ENCODE data around the gene EOLA2. TPM values are rescaled to one million over a fixed set of nuclear protein-coding genes. Genes with fewer than 3 reads are reported as not detected.

Gene EOLA2
- polyA plus RNA-seq, 2 of the 4 experiments (the other 2 are of a cell fraction), result 34.5 to 60.9 TPM

GRCh38 chrX:149962859-149963757 lies 24.8 kb upstream of the EOLA2 start:
- FAIRE-seq (peak; percentile 98), ATAC-seq (peak; percentile 100), DNase-seq (ENCODE audit: low read depth in 1 of 2, low spot score in 1 of 2) (peak; percentile 51 to 69)
- no peaks in the 10 kb centered on the region for H3K9me3 ChIP-seq
- peak overlapping the region in 1 of 2 experiments; percentile 66; a peak in 3 of 6 replicates for H3K27ac ChIP-seq
- WGBS (ENCODE audit: missing lambda C conversion rate), result 33% methylated on average over 8 of the region's 9 CpGs
- H3K4me1 ChIP-seq, result peaks cover 19% of the 10 kb centered on the region; the same call in 2 of the 3 replicates
- no peak for TF ChIP-seq ZFP36 (IDR thresholded peaks at IDR 0.05; ENCODE audit: borderline replicate concordance, partially characterized antibody)
- TF ChIP-seq NPAS2 (CRISPR knock-in tag; IDR thresholded peaks at IDR 0.05; ENCODE audit: borderline replicate concordance), result no peak
- no peak for TF ChIP-seq ZNF302 (CRISPR knock-in tag; IDR thresholded peaks at IDR 0.05)
- TF ChIP-seq CHD2 (IDR thresholded peaks at IDR 0.05; ENCODE audit: low read length, partially characterized antibody), result no peak
- no peak for TF ChIP-seq ELK1 (IDR thresholded peaks at IDR 0.05; ENCODE audit: low read depth, low read length)
- TF ChIP-seq EHF (CRISPR knock-in tag; IDR thresholded peaks at IDR 0.05), result no peak
- no peak for TF ChIP-seq KDM5A (IDR thresholded peaks at IDR 0.05)
- TF ChIP-seq PBX3 (IDR thresholded peaks at IDR 0.05), result no peak
- TF ChIP-seq ZC3H11A (IDR thresholded peaks at IDR 0.05), result no peak
- TF ChIP-seq JUN (IDR thresholded peaks at IDR 0.05), result no peak
- TF ChIP-seq EHMT2 (IDR thresholded peaks at IDR 0.05; ENCODE audit: low read depth), result no peak
- peak; percentile 80 for TF ChIP-seq SMC3 (IDR thresholded peaks at IDR 0.05)
- TF ChIP-seq HOXB13 (CRISPR knock-in tag; IDR thresholded peaks at IDR 0.05; ENCODE audit: low read depth), result no peak
- TF ChIP-seq CHD4 (IDR thresholded peaks at IDR 0.05; ENCODE audit: borderline replicate concordance), result no peak
- no peak for TF ChIP-seq POLR2A (IDR thresholded peaks at IDR 0.05; ENCODE audit: low read length)
- no peak for TF ChIP-seq CBX8 (IDR thresholded peaks at IDR 0.05)
- TF ChIP-seq ZSCAN20 (CRISPR knock-in tag; IDR thresholded peaks at IDR 0.05), result no peak
- TF ChIP-seq POLR2AphosphoS2 (conservative IDR thresholded peaks at IDR 0.05; ENCODE audit: low read length), result no peak
- no peak for TF ChIP-seq E2F6 (IDR thresholded peaks at IDR 0.05; ENCODE audit: borderline replicate concordance, low read depth)
- no peak for TF ChIP-seq HOXB5 (CRISPR knock-in tag; IDR thresholded peaks at IDR 0.05)
- no peak for TF ChIP-seq RNF2 (IDR thresholded peaks at IDR 0.05; ENCODE audit: borderline replicate concordance, low read depth)
- no peak for TF ChIP-seq FOSL2 (IDR thresholded peaks at IDR 0.05)
- no peak for TF ChIP-seq FOSL2 (CRISPR knock-in tag; IDR thresholded peaks at IDR 0.05)
- TF ChIP-seq MAX (IDR thresholded peaks at IDR 0.05), result peak; percentile 46; the same call in 1 of the 2 replicates
- TF ChIP-seq RFX5 (IDR thresholded peaks at IDR 0.05), result no peak
- TF ChIP-seq RAD21 (conservative IDR thresholded peaks at IDR 0.05 in 1 of 2, IDR thresholded peaks at IDR 0.05 in 1 of 2), result peak; percentile 90 to 93
- TF ChIP-seq ATOH8 (CRISPR knock-in tag; IDR thresholded peaks at IDR 0.05; ENCODE audit: low read depth), result no peak
- TF ChIP-seq GATA3 (IDR thresholded peaks at IDR 0.05; ENCODE audit: borderline replicate concordance), result no peak
- peak; percentile 80 for TF ChIP-seq CTCF (IDR thresholded peaks at IDR 0.05)
- TF ChIP-seq RARB (CRISPR knock-in tag; IDR thresholded peaks at IDR 0.05), result no peak
- TF ChIP-seq CBX2 (IDR thresholded peaks at IDR 0.05; ENCODE audit: borderline replicate concordance, low read depth), result no peak
- no peak for TF ChIP-seq TFCP2L1 (CRISPR knock-in tag; IDR thresholded peaks at IDR 0.05)
- ChIA-PET POLR2A (interaction anchor here (1.0 kb wide), 1 partner anchor 402 kb away, joined by 3 read pairs; no protein-coding TSS in a partner anchor), CTCF (interaction anchor here (0.6 to 2.4 kb wide), 18 partner anchors 9 to 715 kb away, joined by 3 to 13 read pairs (median 4); partner anchors contain the start of gene MAMLD1)
- peak overlapping the region; percentile 19; the same call in 1 of the 3 replicates for H3K4me2 ChIP-seq
- H3K4me3 ChIP-seq, result no peak overlapping the region
